Liver (tissue), 9 donors: Measurements from ENCODE around the gene OBP2A. TPM values are rescaled to one million over a fixed set of nuclear protein-coding genes. Genes with fewer than 3 reads are reported as not detected.

Experiments used
- DNase-seq: peaks from one replicate; pipeline ENCODE4 v3.0.0-alpha.2; 2017; ENCODE audit warnings: low spot score
- H3K27ac ChIP-seq, 2 donors: one replicate each; pipeline ENCODE4 v1.7.0; 2013; ENCODE audit warnings: inconsistent platforms in 2 of 2, low read length in 2 of 2, control low read depth in 1 of 2, low read depth in 1 of 2, mild to moderate bottlenecking in 1 of 2
- H3K27me3 ChIP-seq, 4 donors: one replicate each; pipeline versions ENCODE4 v1.6.1 to v1.7.0; 2013; ENCODE audit warnings: low read length in 3 of 4, inconsistent platforms in 1 of 4, mild to moderate bottlenecking in 1 of 4, moderate library complexity in 1 of 4; ENCODE audit not compliant: control insufficient read depth in 4 of 4, insufficient read depth in 4 of 4
- H3K36me3 ChIP-seq, 4 donors: one replicate each; pipeline versions ENCODE4 v1.6.1 to v1.7.0; 2013; ENCODE audit warnings: low read length in 3 of 4, mild to moderate bottlenecking in 3 of 4, low read depth in 1 of 4, moderate library complexity in 1 of 4; ENCODE audit not compliant: control insufficient read depth in 4 of 4, insufficient read depth in 3 of 4
- H3K4me1 ChIP-seq, 4 donors: one replicate each; pipeline versions ENCODE4 v1.6.1 to v1.7.0; 2013; ENCODE audit warnings: low read length in 3 of 4, mild to moderate bottlenecking in 3 of 4, moderate library complexity in 1 of 4; ENCODE audit not compliant: control insufficient read depth in 4 of 4, insufficient read depth in 4 of 4
- H3K4me3 ChIP-seq, 3 donors: one replicate each; pipeline versions ENCODE4 v1.6.1 to v1.7.0; 2013; ENCODE audit warnings: low read length in 3 of 3, control low read depth in 1 of 3, low read depth in 1 of 3, mild to moderate bottlenecking in 1 of 3
- H3K9ac ChIP-seq, 2 donors: one replicate each; pipeline ENCODE4 v1.7.0; 2013; ENCODE audit warnings: low read length in 2 of 2, mild to moderate bottlenecking in 2 of 2, moderate library complexity in 2 of 2, control low read depth in 1 of 2, low read depth in 1 of 2
- H3K9me3 ChIP-seq, 4 donors: one replicate each; pipeline versions ENCODE4 v1.6.1 to v1.7.0; 2013; ENCODE audit warnings: low read length in 3 of 4; ENCODE audit not compliant: control insufficient read depth in 4 of 4
- EGR1 ChIP-seq, 2 donors: IDR thresholded peaks; 2 replicates each; pipeline ENCODE4 v1.6.1; 2016 to 2018; ENCODE audit warnings: antibody characterized with exemption in 2 of 2, low read depth in 2 of 2
- FOXA1 ChIP-seq: IDR thresholded peaks from 2 replicates; pipeline ENCODE4 v1.6.1; 2016; ENCODE audit warnings: antibody characterized with exemption
- FOXA2 ChIP-seq: IDR thresholded peaks from 2 replicates; pipeline ENCODE4 v1.6.1; 2016; ENCODE audit warnings: antibody characterized with exemption
- GABPA ChIP-seq, 2 donors: IDR thresholded peaks in 1 of 2; conservative IDR thresholded peaks in 1 of 2; 2 replicates each; pipeline ENCODE4 v1.6.1; 2016; ENCODE audit warnings: antibody characterized with exemption in 2 of 2, mild to moderate bottlenecking in 1 of 2, moderate library complexity in 1 of 2
- HNF4A ChIP-seq, 2 donors: conservative IDR thresholded peaks; 2 replicates each; pipeline ENCODE4 v1.6.1; 2016; ENCODE audit warnings: antibody characterized with exemption in 2 of 2, mild to moderate bottlenecking in 2 of 2
- HNF4G ChIP-seq: IDR thresholded peaks from 2 replicates; pipeline ENCODE4 v1.6.1; 2016; ENCODE audit warnings: antibody characterized with exemption
- JUND ChIP-seq, 2 donors: IDR thresholded peaks; 2 replicates each; pipeline ENCODE4 v1.6.1; 2016; ENCODE audit warnings: antibody characterized with exemption in 2 of 2
- NR2F2 ChIP-seq: IDR thresholded peaks from 2 replicates; pipeline ENCODE4 v1.6.1; 2016; ENCODE audit warnings: antibody characterized with exemption
- RXRA ChIP-seq, 2 donors: IDR thresholded peaks; 2 replicates each; pipeline ENCODE4 v1.6.1; 2017 to 2018; ENCODE audit warnings: antibody characterized with exemption in 2 of 2, mild to moderate bottlenecking in 1 of 2
- SP1 ChIP-seq: IDR thresholded peaks from 2 replicates; pipeline ENCODE4 v1.6.1; 2018; ENCODE audit warnings: antibody characterized with exemption, mild to moderate bottlenecking
- TAF1 ChIP-seq: conservative IDR thresholded peaks from 2 replicates; pipeline ENCODE4 v1.6.1; 2016; ENCODE audit warnings: antibody characterized with exemption, mild to moderate bottlenecking
- YY1 ChIP-seq: IDR thresholded peaks from 2 replicates; pipeline ENCODE4 v1.6.1; 2016; ENCODE audit warnings: antibody characterized with exemption, mild to moderate bottlenecking
- WGBS: extraction: QIAGEN DNeasy Blood & Tissue Kit; methylation state at CpG from one replicate; pipeline ENCODE4 v1.1.7; 2013; 5-methylcytosine and 5-hydroxymethylcytosine counted together
- polyA plus RNA-seq, 2 donors: library from polyadenylated mRNA; stranded (reverse) in 1 of 2; unstranded in 1 of 2; fragments of 200-250 nt in 1 of 2; fragments of >200 nt in 1 of 2; fragmentation: Nextera tagmentation in 1 of 2; extraction: Ambion mirVana in 1 of 2; gene quantifications; one replicate each; pipeline versions ENCODE4 v1.2.1 to v1.2.3, GENCODE V29; 2013 to 2015
- total RNA-seq, 2 donors: library from RNA; depleted of rRNA; stranded (reverse); fragments of >200 nt; gene quantifications; one replicate each; pipeline ENCODE4 v1.2.3, GENCODE V29; 2014
- TF ChIP-seq, protein P1 (sequence below): fragments of 150-350 bp; IDR thresholded peaks from 2 replicates; pipeline ENCODE4 v1.5.1; 2017; ENCODE audit warnings: improper control_type of control experiment, low read depth, low read length; ENCODE audit not compliant: missing input control
- TF ChIP-seq, protein P2 (sequence below): IDR thresholded peaks from 2 replicates; pipeline ENCODE4 v1.6.1; 2016; ENCODE audit warnings: antibody characterized with exemption
- TF ChIP-seq, protein P3 (sequence below): IDR thresholded peaks from 2 replicates; pipeline ENCODE4 v1.6.1; 2016; ENCODE audit warnings: antibody characterized with exemption
- TF ChIP-seq, protein P4 (sequence below): IDR thresholded peaks from 2 replicates; pipeline ENCODE4 v1.6.1; 2016; ENCODE audit warnings: antibody characterized with exemption, mild to moderate bottlenecking
- donor health status: healthy.
- donor health status: healthy.
- donor health status: healthy.
- donor health status: healthy.
- donor health status: healthy.

OBP2A gene
- total and polyA plus RNA-seq, 4 donors = not detected

DNA sequence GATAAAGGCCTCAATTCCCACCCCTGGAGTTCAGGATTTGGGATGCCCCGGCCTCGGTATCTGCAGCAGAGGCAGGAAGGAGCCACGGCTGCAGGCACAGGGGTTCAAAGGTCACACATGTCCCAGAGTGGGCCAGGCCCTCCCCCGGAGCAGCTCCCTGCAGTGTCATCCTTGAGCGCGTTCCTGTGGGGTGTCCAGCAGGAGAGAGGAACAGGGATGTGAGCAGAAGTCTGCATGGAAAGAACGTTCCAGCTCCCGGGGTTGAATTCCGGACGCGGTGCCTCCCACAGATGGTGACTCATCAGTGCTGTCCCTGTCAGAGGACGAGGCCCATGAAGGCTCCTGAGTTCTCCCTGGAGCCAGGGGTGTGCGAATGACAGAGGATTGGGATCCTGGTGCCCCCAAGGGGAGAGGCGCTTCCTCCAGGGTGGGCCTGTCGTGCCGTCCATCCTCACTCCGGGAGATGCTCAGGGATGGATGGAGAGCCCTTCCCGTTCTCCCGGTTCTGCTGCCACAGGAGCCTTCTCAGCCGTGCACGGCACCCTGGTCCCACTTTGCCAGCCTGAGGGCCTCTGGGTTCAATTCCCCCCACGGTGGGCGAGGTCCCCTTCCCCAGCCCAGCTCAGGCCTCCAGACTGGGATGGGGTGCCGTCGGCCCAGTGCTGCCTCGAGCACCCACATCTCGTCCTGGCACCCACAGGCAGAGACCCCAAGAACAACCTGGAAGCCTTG, 21.6 kb upstream of the OBP2A start:
- no peak for TF ChIP-seq NR2F2
- no peak for TF ChIP-seq FOXA2
- no peak overlapping the region for H3K4me3 ChIP-seq
- WGBS = 65% methylated on average over 27 of the region's 27 CpGs
- no peaks in the 10 kb centered on the region for H3K4me1 ChIP-seq
- H3K36me3 ChIP-seq = no peaks in the 10 kb centered on the region
- H3K9ac ChIP-seq = no peak overlapping the region
- peak; percentile 25 for DNase-seq
- peaks cover 0 to 6% (median 0%) of the 10 kb centered on the region in 4 donors for H3K27me3 ChIP-seq
- H3K27ac ChIP-seq = no peak overlapping the region
- H3K9me3 ChIP-seq = no peaks in the 10 kb centered on the region

DNA sequence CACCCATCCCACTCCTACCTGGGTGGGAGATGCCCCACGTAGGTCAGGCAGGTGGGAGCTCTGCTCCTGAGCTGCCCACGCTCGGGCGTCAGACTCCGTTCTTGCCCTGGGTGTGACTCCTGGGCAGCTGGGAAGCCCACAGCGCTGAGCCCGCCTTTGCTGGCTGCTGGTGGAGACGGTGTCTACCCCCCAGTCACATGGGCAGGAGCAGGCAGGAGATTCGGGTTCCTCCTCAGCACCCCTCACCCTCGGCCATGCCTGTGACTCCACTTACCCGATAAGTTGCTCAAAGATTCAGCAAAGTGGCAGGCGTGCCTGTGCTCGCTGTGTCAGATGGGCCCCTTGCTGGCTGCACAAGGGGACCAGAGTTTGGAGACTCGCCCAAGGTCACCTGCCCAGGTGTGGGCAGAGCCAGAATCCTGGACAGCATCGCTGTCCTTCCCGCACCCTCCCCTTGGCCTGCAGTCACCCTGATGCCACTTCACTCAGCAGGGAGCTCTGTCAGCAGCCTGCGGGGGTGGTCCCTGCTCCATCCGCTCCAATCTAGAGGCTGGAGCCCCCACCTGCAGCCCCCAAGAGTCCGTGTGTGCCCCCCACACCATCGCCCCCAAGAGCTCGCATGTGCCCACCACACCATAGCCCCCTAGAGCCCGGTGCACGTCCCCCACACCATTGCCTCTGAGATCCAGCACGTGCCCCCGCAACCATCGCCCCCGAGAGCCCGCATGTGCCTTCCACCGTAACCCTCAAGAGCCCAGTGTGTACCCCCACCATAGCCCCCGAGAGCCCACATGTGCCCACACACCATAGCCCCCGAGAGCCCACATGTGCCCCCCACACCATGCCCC, 20.5 kb upstream of the OBP2A start:
- DNase-seq = peak; percentile 27

DNA sequence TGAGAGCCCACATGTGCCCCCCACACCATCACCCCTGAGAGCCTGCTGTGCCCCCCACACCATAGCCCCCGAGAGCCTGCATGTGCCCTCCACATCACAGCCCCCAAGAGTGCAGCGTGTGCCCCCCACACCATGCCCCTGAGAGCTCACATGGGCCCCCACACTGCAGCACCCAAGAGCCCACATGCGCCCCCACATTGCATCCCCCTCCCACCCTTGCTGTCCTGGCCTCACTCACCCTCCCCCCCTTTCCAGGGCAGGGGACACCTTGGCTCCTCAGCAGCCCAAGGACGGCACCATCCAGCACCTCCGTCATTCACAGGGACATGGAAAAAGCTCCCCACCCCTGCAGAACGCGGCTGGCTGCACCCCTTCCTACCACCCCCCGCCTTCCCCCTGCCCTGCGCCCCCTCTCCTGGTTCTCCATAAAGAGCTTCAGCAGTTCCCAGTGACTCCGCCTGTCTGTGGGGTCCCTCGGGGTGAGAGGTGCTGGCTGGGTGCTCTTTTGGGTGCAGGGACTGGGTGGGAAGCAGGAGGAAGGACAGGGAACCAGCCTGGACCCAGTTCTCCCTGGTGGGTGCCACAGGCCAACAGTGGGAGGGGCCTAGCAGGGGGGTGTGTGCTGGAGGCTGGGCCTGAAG, 19.7 kb upstream of the OBP2A start:
- WGBS = 73% methylated on average over 11 of the region's 11 CpGs
- no peak for DNase-seq

More for the DNA sequence above, 20.5 kb upstream of the OBP2A start:
- H3K4me1 ChIP-seq = no peaks in the 10 kb centered on the region
- H3K27me3 ChIP-seq = peaks cover 0 to 6% (median under 1%) of the 10 kb centered on the region in 4 donors
- 80% methylated on average over 31 of the region's 31 CpGs for WGBS
- H3K27ac ChIP-seq = no peak overlapping the region
- peaks cover 0 to 2% (median 0%) of the 10 kb centered on the region in 4 donors for H3K9me3 ChIP-seq
- H3K9ac ChIP-seq = no peak overlapping the region
- TF ChIP-seq FOXA2 (no peak), JUND (IDR thresholded peaks at IDR 0.05) (no peak), EGR1 (IDR thresholded peaks at IDR 0.05; ENCODE audit: low read depth in 2 of 2) (no peak), NR2F2 (no peak), FOXA1 (no peak), SP1 (no peak), HNF4G (no peak), HNF4A (conservative IDR thresholded peaks at IDR 0.05) (no peak), YY1 (no peak), TAF1 (no peak)
- TF ChIP-seq, protein P1, sequence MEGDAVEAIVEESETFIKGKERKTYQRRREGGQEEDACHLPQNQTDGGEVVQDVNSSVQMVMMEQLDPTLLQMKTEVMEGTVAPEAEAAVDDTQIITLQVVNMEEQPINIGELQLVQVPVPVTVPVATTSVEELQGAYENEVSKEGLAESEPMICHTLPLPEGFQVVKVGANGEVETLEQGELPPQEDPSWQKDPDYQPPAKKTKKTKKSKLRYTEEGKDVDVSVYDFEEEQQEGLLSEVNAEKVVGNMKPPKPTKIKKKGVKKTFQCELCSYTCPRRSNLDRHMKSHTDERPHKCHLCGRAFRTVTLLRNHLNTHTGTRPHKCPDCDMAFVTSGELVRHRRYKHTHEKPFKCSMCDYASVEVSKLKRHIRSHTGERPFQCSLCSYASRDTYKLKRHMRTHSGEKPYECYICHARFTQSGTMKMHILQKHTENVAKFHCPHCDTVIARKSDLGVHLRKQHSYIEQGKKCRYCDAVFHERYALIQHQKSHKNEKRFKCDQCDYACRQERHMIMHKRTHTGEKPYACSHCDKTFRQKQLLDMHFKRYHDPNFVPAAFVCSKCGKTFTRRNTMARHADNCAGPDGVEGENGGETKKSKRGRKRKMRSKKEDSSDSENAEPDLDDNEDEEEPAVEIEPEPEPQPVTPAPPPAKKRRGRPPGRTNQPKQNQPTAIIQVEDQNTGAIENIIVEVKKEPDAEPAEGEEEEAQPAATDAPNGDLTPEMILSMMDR = no peak
- TF ChIP-seq, protein P2, sequence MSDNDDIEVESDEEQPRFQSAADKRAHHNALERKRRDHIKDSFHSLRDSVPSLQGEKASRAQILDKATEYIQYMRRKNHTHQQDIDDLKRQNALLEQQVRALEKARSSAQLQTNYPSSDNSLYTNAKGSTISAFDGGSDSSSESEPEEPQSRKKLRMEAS = no peak
- no peak overlapping the region for H3K4me3 ChIP-seq
- H3K36me3 ChIP-seq = no peaks in the 10 kb centered on the region

More for the DNA sequence above, 19.7 kb upstream of the OBP2A start:
- Histone ChIP-seq H3K9ac (no peak overlapping the region), H3K4me1 (no peaks in the 10 kb centered on the region), H3K36me3 (no peaks in the 10 kb centered on the region), H3K27me3 (peaks cover 0 to 6% (median 2%) of the 10 kb centered on the region in 4 donors), H3K9me3 (peaks cover 0 to 2% (median 0%) of the 10 kb centered on the region in 4 donors), H3K27ac (no peak overlapping the region), H3K4me3 (no peak overlapping the region)
- TF ChIP-seq, protein P3, sequence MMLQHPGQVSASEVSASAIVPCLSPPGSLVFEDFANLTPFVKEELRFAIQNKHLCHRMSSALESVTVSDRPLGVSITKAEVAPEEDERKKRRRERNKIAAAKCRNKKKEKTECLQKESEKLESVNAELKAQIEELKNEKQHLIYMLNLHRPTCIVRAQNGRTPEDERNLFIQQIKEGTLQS = no peak
- TF ChIP-seq EGR1 (IDR thresholded peaks at IDR 0.05; ENCODE audit: low read depth in 2 of 2) = no peak
- TF ChIP-seq YY1 = no peak
- TF ChIP-seq JUND (IDR thresholded peaks at IDR 0.05) = no peak
- TF ChIP-seq, protein P4, sequence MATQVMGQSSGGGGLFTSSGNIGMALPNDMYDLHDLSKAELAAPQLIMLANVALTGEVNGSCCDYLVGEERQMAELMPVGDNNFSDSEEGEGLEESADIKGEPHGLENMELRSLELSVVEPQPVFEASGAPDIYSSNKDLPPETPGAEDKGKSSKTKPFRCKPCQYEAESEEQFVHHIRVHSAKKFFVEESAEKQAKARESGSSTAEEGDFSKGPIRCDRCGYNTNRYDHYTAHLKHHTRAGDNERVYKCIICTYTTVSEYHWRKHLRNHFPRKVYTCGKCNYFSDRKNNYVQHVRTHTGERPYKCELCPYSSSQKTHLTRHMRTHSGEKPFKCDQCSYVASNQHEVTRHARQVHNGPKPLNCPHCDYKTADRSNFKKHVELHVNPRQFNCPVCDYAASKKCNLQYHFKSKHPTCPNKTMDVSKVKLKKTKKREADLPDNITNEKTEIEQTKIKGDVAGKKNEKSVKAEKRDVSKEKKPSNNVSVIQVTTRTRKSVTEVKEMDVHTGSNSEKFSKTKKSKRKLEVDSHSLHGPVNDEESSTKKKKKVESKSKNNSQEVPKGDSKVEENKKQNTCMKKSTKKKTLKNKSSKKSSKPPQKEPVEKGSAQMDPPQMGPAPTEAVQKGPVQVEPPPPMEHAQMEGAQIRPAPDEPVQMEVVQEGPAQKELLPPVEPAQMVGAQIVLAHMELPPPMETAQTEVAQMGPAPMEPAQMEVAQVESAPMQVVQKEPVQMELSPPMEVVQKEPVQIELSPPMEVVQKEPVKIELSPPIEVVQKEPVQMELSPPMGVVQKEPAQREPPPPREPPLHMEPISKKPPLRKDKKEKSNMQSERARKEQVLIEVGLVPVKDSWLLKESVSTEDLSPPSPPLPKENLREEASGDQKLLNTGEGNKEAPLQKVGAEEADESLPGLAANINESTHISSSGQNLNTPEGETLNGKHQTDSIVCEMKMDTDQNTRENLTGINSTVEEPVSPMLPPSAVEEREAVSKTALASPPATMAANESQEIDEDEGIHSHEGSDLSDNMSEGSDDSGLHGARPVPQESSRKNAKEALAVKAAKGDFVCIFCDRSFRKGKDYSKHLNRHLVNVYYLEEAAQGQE = no peak
- TF ChIP-seq SP1 = no peak
- TF ChIP-seq NR2F2 = no peak
- no peak for TF ChIP-seq RXRA (IDR thresholded peaks at IDR 0.05)
- TF ChIP-seq GABPA (IDR thresholded peaks at IDR 0.05 in 1 of 2, conservative IDR thresholded peaks at IDR 0.05 in 1 of 2) = no peak
